Esophagus muscularis mucosa (tissue), 4 donors: Measurements from ENCODE around the gene MRPL54.

ENCODE experiments used
- CTCF ChIP-seq, 3 experiments: fragments of 200-600 bp in 2 of 3; fragments of 450-650 bp in 1 of 3; sonication (generic) in 2 of 3; IDR thresholded peaks; one replicate each; pipeline ENCODE4 v1.5.1; 2017 to 2019; ENCODE audit warnings: antibody characterized with exemption in 3 of 3, mild to moderate bottlenecking in 2 of 3, moderate library complexity in 1 of 3
- EP300 ChIP-seq: sonication (generic); formaldehyde crosslinking; IDR thresholded peaks from one replicate; pipeline ENCODE4 v1.6.1; 2017; ENCODE audit warnings: antibody characterized with exemption
- POLR2A ChIP-seq: fragments of 450-650 bp; IDR thresholded peaks from one replicate; pipeline ENCODE4 v1.6.1; 2017; ENCODE audit warnings: antibody characterized with exemption, moderate library complexity, mild to moderate bottlenecking, low read depth
- POLR2AphosphoS5 ChIP-seq, 2 donors: sonication (generic); formaldehyde crosslinking; IDR thresholded peaks; one replicate each; pipeline ENCODE4 v1.6.1; 2017; ENCODE audit warnings: antibody characterized with exemption in 2 of 2

GRCh38 chr19:3803986-3804385, 41.5 kb downstream of the MRPL54 start:
- no peak for TF ChIP-seq POLR2A
- TF ChIP-seq CTCF (IDR thresholded peaks at IDR 0.05), result no peak
- no peak for TF ChIP-seq EP300
- TF ChIP-seq POLR2AphosphoS5 (IDR thresholded peaks at IDR 0.05), result no peak
